Measurements from ENCODE around the gene DCBLD2.

DCBLD2 gene

DNA sequence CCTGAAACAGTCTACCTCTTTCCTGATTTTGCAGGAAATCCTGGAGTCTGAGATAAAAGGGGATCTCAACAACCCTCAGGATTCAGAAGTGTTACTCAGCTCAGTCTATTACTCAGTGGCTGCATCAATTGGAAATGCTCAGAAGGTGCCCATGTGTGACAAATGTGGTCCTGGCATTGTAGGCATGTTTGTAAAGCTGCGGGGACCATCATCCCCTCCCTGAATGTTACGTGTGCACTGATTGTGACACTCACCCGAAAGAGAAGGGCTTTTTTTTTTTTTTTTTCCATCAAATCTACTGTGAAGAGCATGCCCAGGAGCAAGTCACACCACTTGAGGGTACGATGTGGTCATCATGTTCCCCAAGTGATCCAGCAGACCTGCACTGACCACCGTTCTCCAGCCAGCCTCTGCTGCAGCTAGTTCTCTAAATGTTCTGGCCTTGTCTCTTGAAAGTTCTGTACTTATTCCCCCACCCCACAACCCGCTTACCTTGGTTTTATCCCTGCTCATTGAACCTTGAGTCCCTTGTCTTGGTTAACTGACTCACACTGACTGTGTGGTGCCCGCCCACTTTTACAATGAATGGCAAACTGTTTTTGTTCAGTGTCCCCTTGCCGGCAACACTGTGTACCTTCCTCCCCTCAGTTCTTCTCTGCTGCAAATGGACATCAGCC is 118.5 kb downstream of the DCBLD2 start:
- DNase-seq (ENCODE audit: extremely low read depth, low read depth) = no peak
- TF ChIP-seq, protein P1, sequence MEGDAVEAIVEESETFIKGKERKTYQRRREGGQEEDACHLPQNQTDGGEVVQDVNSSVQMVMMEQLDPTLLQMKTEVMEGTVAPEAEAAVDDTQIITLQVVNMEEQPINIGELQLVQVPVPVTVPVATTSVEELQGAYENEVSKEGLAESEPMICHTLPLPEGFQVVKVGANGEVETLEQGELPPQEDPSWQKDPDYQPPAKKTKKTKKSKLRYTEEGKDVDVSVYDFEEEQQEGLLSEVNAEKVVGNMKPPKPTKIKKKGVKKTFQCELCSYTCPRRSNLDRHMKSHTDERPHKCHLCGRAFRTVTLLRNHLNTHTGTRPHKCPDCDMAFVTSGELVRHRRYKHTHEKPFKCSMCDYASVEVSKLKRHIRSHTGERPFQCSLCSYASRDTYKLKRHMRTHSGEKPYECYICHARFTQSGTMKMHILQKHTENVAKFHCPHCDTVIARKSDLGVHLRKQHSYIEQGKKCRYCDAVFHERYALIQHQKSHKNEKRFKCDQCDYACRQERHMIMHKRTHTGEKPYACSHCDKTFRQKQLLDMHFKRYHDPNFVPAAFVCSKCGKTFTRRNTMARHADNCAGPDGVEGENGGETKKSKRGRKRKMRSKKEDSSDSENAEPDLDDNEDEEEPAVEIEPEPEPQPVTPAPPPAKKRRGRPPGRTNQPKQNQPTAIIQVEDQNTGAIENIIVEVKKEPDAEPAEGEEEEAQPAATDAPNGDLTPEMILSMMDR (IDR thresholded peaks at IDR 0.05; ENCODE audit: low read depth, low read length) = no peak

DNA sequence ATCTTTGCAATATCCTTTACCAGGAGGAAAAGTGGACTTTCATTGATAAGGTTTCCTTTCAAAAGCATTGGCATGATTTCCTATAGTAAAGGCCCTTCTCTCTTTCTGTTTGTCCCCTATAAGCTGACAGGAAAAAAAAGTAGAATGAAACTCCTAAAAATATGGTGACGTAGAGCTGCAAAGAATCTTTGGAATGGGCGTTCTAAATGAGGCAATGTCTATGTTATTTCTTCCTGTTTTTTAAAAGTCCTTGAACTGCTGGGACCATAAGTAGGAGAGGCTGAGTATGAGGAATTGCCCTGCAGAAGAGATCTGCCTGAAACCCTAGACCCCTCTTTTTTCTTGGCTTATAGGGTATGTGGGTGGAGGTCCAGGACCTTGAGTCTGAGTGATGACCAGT is 121.2 kb downstream of the DCBLD2 start:
- no peak for DNase-seq (ENCODE audit: extremely low read depth, low read depth)
- TF ChIP-seq, protein P1 (IDR thresholded peaks at IDR 0.05; ENCODE audit: low read depth, low read length) = no peak

DNA sequence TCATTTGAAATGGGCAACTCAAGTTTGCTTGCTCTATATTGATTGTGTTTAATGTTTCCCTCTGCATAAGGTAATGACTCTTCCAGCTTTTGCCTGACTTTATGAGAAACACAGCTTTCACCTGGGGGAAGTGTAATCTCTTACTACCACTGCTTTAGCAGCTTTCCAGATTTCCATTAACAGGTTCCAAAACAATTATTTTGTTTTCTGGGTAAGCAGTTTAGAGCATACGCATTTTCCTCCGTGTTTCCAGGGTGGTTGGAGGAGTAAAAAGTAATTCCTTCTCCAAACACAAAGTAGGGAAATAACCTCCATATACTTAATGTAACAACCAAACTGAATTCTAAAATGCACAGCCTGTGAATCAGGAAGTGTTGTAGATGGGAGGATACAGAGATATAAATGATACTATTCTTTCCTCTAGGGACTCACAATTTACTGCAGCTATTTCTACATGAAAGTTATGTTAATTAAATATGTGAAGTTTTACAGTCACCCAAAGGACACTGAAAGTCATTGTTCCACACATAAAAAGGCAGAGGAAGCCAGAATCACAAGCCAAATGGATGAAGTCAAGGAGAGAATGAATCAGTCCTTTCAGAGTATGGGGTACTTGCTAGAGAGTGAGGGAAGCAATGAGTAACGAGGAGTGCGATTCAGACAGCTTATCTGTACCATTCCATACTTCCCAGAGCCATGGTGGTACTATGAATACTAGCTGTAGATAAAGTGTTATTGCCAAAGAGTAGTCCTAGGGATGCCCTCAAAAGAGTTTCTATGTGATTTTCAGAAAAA is 121.8 kb downstream of the DCBLD2 start:
- no peak for DNase-seq (ENCODE audit: extremely low read depth, low read depth)
- TF ChIP-seq, protein P1 (IDR thresholded peaks at IDR 0.05; ENCODE audit: low read depth, low read length) = no peak

DNA sequence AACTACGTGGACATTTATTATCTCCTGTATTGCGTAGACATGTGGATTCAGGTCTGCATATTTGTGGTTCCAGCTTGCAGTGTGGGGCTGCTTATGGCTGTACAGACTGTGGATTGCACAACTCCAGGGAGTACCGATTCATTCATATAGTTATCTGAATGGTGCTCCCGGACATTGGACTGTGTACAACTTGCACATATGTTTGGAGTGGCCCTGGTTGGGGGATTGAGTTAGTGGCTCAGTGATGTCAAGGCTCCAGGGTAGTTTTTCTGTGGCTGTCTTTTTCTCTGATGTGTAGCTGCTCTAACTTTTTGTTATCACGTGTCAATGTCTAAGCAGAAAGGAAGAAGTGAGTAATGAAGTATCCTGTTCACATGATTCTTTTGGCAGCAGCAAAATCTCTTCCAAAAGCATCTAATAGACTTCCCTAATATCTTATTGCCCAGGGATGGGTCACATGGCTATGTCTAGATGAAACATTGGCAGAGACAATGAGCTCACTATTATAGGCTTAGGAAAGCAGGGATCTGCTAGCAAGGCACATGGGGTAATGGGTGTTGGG is 122.6 kb downstream of the DCBLD2 start:
- TF ChIP-seq, protein P1 (IDR thresholded peaks at IDR 0.05; ENCODE audit: low read depth, low read length) = no peak
- no peak for DNase-seq (ENCODE audit: extremely low read depth, low read depth)

DNA sequence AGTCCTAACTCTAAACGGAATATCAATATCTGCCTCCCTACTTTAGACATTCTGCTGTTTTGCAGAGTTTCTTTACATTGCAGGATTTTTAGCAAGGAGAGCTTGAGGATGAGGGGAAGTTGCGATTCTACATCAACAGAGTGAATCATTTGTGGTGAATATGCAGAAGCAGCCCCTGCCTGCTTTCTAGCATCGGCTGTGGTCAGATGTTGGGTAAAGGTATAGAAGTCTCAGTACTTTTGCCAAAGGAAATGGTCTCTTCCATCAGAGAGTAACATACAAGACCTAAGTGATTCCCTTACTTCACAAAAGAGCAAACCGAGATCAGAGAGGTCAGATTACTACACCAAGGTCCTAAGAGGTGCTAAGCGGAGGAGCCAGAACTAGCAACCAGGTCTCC is 123.1 kb downstream of the DCBLD2 start:
- no peak for DNase-seq (ENCODE audit: extremely low read depth, low read depth)
- TF ChIP-seq, protein P1 (IDR thresholded peaks at IDR 0.05; ENCODE audit: low read depth, low read length) = no peak

DNA sequence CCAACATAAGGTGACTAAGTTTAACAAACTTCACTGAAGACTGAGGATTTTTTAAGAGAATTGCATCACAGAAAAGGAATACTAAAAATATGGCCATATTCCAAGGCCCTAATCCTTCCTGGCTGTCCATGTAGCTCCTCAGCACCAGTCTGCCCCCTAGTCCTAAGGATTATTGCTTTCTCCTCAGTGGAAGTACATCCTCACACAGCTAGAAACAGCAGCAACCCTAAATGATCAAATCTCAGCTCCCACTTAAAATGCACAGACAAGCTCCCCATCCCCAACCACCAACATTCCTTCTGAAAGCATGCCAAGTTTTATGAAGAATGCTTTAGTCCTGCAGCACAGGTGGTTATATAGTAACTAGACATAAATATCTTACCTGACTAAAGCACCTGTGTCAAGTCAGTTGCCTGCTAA is 123.7 kb downstream of the DCBLD2 start:
- TF ChIP-seq, protein P1 (IDR thresholded peaks at IDR 0.05; ENCODE audit: low read depth, low read length) = no peak; the same call in 1 of the 2 replicates
- DNase-seq (ENCODE audit: extremely low read depth, low read depth) = no peak

DNA sequence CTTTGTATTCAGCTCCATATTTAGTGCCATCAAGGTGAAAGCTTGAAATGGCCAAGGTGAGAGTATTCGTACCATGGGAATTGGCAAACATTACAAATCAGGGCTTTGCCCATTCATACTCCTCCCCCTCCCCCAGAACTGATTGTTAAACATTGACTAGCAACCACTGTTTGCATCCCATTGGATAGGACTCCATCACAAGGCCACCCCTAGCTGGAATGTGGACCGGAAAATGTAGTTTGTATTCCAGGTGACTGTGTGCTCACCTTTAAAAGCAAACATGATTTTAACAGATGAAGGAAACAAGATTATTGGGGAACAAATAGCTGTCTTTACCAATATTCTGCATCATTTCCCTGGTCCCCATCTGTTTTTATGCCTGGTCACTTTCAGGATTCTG is 124.2 kb downstream of the DCBLD2 start:
- TF ChIP-seq, protein P1 (IDR thresholded peaks at IDR 0.05; ENCODE audit: low read depth, low read length) = no peak
- DNase-seq (ENCODE audit: extremely low read depth, low read depth) = no peak

Data from AG09319 (cell line).